Suppressor macrophage treated with lipopolysaccharide for 4 hours (primary cell): Measurements from ENCODE around the gene NSUN6.

Experiments used
- DNase-seq: peaks from one replicate; pipeline ENCODE4 v3.0.0-alpha.2; 2020

NSUN6 gene

DNA sequence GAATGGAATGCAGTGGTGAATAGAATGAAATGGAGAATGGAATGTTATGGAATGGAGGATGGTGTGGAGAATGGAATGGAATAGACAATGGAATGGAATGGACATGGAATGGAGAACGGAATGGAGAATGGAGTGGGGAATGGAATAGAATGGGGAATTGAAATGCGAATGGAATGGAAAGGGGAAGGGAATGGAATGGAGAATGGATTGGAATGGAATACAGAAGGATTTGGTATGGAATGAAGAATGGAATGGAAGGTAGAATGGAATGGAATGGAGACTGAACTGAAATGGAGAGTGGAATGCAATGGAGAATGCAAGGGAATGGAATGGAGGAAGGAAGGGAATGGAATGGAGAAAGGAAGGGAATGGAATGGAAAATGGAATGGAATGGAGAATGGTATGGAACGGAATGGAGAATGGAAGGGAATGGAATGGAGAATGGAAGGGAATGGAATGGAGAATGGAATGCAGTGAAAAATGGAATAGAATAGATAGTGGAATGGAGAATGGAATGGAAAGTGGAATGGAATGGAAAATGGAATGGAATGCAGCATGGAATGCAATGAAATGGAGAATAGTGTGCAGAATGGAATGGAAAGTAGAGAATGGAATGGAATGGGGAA is 94.8 kb downstream of the NSUN6 start:
- no peak for DNase-seq

DNA sequence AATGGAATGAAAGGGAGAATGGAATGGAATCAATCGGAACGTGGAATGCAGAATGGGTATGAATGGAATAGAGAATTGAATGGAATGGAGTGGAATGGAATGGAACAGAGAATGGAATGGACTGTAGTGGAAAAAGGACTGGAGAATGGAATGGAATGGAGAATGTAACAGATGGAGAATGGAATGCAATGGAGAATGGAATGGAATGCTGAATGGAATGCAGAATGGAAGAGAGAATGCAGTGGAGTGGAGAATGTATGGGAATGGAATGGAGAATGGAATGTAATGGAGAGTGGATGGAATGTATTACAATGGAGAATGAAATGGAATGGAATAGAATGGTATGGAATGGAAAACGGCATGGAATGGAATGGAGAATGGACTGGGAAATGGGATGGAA is 96.9 kb downstream of the NSUN6 start:
- no peak for DNase-seq

DNA sequence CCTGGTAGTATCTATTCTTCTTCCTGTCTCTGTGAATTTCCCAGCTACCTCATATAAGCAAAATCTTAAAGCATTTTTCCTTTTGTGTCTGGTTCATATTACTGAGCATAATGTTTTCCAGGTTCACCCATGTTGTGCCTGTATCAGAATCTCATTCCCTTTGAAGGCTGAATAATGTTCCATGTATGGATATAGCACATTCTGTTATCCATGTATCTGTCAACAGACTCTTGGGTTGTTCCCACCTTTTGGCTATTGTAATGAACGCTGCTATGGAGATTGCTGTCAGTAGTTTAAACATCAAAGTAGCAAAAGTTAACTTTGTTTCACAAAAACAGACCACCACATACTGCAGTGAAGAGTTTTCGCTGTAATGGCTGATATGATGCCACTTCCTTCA is 99.9 kb downstream of the NSUN6 start:
- no peak for DNase-seq

GRCh38 chr10:18549105-18549504 is 102.3 kb downstream of the NSUN6 start:
- no peak for DNase-seq

GRCh38 chr10:18545621-18546305 is 105.6 kb downstream of the NSUN6 start:
- no peak for DNase-seq

DNA sequence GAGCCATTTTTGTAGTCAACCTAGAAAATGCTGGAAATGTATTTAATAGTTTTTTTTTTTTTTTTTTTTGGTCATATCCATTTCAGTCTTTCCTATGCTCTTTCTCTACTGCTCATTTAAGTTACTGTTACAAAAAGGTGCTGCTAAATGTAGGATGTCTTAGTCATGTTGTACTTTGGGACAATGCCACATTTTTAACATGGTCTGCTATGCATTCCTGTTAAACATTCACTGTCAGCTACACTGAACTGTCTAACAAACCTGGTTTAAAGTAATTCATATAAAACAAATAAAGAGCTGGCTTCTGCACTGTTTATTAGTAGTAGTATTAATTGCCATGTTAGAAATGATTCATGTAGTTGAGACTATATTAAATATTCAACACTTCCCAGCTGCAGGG is 108.6 kb downstream of the NSUN6 start:
- no peak for DNase-seq

DNA sequence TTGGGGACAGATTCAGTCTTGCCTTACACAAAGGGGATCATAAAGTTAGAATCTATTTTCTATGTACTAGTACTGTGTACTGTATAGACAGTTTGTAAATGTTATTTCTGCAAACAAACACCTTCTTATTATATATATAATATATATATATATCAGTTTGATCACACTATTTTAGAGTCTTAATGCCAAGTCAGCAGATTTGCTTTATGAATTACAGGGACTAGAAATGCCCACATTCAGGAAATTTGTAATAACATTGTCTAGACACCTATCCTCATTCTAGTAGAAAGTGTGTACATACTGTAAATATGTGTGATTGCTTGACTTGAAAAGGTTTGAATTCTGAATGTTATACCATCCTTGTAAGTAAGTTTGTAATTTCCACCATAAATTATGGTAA is 111.2 kb downstream of the NSUN6 start:
- DNase-seq: no peak

GRCh38 chr10:18539335-18539734 is 112.1 kb downstream of the NSUN6 start:
- no peak for DNase-seq

DNA sequence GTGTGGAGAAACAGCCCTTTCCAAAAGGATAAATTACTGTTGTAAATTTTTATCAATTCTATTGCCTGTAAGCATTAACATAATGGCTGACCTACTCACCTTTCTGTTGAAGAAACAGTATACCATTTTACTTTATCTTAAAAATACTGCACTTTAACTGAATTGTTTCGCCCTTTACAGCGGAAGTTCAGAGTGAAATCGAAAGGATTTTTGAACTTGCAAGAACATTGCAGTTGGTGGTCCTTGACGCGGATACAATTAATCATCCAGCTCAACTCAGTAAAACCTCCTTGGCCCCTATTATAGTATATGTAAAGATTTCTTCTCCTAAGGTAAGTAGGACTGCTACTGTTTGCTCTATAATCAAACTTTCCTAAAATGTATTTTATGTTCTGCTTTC is 117.5 kb downstream of the NSUN6 start:
- DNase-seq: no peak

- DNase-seq: no peak
Measured at GRCh38 chr10:18532881-18533535, 118.4 kb downstream of the NSUN6 start.

- no peak for DNase-seq
Measured at GRCh38 chr10:18528292-18528691, 123.1 kb downstream of the NSUN6 start.

- no peak for DNase-seq
Measured at GRCh38 chr10:18527687-18528086, 123.7 kb downstream of the NSUN6 start.

DNA sequence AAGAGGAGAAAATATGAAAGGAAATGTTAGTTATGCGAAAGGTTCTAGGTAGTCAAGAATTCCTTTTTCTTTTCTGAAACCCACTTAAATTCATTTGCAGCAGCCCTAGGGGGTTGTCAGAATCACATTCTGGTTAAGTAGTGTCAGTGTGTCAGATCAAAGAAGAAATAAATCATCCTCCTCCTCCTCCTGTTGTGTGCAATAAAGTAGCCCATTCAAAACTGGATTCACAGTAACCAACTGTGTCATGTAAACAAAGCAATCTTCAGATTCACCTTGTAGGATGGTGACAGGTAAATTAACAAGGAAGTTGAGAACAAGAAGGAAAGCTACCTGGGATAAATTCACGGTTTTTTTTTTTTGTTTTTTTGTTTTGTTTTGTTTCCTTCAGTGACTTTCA is 127.5 kb downstream of the NSUN6 start:
- no peak for DNase-seq

GRCh38 chr10:18523025-18523424 is 128.4 kb downstream of the NSUN6 start:
- DNase-seq: no peak

GRCh38 chr10:18516851-18517250 is 134.5 kb downstream of the NSUN6 start:
- DNase-seq: no peak

- DNase-seq: no peak
Measured at GRCh38 chr10:18514537-18514936, 136.8 kb downstream of the NSUN6 start.

DNA sequence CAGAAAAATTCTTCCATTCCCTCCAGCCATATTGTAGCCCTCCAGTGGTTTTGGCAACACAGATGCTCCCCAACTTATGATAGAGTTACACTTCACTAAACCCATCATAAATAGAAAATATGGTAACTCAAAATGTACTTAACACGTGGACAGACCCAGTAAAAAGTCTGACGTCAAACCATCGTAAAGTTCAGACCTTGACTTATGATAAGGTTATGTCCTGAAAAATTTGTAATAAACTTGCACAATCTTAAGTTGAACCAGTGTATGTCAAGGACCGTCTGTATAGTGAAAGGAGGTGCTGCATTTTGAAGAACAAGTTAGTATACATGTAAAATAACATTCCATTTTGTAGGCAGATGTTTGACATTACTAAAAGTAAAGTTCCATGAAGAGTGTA is 142.8 kb downstream of the NSUN6 start:
- DNase-seq: no peak

DNA sequence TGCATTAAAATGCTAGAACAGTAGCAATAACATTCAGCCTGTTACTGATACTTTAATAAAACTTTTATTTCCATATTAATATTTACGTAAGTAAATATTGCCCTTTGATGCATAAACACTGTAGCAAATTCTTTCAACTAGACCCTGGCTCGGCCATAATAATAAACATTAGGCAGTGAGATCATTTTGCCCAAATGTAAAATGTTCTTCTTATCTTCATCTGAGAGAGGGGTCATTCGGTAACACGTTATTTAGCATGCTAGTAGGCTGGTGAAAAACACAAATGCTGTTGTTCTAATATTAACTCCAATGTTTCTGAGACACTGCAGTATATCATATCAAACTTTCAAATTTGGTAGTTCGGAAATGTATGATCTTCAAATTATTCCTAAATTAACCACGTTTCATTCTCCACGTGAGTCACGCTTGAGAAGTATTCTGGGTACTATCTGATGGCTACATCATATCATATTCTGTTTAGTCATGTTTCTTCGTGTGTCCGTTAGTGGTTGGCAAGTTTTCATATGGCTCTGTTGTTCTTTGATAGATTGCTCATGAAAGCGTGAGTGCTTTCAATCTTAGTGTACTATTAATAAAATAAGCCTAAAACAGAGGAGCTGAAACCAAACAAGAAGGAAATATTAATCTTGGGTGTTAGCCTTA is 145.8 kb downstream of the NSUN6 start:
- no peak for DNase-seq

DNA sequence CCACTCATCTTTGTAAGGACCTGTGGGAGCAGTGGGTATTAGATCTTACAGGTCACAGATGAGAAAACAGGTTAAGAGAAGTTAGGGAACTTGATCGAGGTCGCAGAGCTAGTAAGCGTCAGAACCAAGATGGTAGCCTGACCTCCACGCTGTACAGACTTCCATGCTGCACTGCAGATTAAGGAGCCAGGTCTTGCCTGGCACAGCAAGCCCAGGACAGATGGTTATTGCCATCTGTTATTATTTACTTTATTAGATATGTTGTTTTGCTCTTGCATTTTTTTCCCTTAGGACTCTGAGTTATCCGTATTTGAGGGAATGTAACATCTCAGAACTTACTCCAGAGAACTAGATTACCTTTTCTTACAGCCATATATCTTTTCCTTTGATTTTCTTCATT is 147.2 kb downstream of the NSUN6 start:
- no peak for DNase-seq

- no peak for DNase-seq
Measured at GRCh38 chr10:18501629-18502028, 149.8 kb downstream of the NSUN6 start.

GRCh38 chr10:18501198-18501597 is 150.2 kb downstream of the NSUN6 start:
- no peak for DNase-seq

DNA sequence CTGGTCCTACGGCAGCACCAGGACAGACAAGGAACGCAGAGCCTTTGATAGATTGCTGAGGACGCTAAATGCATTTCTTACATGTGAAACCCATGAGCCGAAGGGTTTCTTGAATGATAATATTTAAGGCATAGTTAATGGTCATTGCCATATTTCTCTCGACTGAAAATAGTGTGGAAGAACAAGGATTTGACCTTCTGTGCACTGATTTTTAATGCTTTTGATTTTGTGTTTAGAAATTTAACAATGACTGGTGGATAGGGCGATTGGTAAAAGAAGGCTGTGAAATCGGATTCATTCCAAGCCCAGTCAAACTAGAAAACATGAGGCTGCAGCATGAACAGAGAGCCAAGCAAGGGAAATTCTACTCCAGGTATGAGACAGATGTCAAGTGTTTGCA is 150.8 kb downstream of the NSUN6 start:
- DNase-seq: no peak

- DNase-seq: no peak
Measured at GRCh38 chr10:18498998-18499397, 152.4 kb downstream of the NSUN6 start.

DNA sequence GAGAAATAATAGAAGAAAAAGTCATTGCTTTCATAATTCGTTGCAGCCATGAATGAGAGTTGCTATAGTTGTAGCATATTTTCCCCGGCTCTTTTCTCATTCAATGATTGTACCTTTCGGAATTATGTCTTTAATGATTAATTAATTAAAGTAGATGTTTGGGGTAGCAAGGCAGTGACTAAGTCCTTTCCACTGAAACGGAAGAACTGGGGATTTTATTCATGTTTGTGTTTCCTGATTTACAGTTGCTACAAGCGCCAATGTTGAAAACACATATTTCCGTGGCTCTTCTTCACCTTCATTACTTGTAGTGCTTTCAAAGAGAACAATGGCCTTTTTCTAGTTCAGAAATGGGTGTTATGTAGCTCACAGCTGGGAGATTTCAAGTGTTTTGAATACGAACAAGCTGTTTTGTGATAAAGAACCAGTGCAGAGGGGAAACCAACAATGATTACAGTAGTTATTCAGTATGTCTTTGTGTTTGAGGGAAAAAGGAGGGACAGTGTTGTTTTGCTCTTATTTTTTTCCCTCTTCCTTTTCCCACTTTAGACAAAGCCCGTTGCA is 153.5 kb downstream of the NSUN6 start:
- no peak for DNase-seq
